Measurements from ENCODE around the gene ADAMTS19. TPM values are rescaled to one million over a fixed set of nuclear protein-coding genes. Genes with fewer than 3 reads are reported as not detected.
A peak's percentile ranks its signal among the peaks of the same experiment; 100 is the strongest.

ADAMTS19 gene
- total and polyA plus RNA-seq, 7 donors: 0.01 to 0.69 (median 0.24) TPM; not detected in 1

DNA sequence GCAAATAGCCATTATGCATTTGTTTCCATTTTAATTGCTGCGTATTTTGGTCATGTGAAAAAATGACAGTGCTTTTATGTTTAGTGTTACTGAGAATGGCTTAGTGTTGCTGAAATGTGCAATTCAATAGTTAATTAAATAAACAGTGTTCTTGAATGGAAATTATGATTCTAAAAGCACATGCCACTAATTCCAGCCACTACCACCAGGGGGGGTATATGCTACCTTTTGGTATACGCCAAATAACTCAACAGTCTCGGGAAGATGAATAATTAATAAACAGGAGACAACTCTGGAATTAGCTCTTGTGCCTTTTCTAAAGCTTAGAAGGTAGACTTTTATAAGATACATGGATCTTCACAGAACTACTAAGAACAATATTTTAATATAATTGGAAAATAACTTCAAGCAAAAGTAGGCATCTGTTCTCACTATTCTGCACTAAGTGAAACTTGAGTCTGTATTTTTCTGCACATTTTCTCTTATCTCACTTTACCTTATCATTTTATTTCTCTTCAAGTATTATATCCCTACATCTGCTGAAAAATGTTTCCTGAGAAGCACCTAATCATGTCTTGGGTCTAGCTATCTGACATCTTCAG, 204.3 kb downstream of the ADAMTS19 start:
- TF ChIP-seq, protein P1, sequence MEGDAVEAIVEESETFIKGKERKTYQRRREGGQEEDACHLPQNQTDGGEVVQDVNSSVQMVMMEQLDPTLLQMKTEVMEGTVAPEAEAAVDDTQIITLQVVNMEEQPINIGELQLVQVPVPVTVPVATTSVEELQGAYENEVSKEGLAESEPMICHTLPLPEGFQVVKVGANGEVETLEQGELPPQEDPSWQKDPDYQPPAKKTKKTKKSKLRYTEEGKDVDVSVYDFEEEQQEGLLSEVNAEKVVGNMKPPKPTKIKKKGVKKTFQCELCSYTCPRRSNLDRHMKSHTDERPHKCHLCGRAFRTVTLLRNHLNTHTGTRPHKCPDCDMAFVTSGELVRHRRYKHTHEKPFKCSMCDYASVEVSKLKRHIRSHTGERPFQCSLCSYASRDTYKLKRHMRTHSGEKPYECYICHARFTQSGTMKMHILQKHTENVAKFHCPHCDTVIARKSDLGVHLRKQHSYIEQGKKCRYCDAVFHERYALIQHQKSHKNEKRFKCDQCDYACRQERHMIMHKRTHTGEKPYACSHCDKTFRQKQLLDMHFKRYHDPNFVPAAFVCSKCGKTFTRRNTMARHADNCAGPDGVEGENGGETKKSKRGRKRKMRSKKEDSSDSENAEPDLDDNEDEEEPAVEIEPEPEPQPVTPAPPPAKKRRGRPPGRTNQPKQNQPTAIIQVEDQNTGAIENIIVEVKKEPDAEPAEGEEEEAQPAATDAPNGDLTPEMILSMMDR (IDR thresholded peaks at IDR 0.05): peak; percentile 53
- H3K4me1 ChIP-seq: no peaks in the 10 kb centered on the region
- intact Hi-C loops (cut with DNase I): no loop called here
- DNase-seq (no peak), ATAC-seq (no peak)
- H3K27ac ChIP-seq: no peak overlapping the region
- no peaks in the 10 kb centered on the region for H3K9me3 ChIP-seq
- no peaks in the 10 kb centered on the region for H3K27me3 ChIP-seq (ENCODE audit: insufficient read depth in 3 of 3, low read length in 2 of 3)
- H3K36me3 ChIP-seq (ENCODE audit: insufficient read depth in 1 of 2, low read depth in 1 of 2): no peaks in the 10 kb centered on the region
- WGBS, 3 donors: 59 to 75% (median 62%) methylated on average over 3 of the region's 3 CpGs
- no peak overlapping the region for H3K4me3 ChIP-seq

DNA sequence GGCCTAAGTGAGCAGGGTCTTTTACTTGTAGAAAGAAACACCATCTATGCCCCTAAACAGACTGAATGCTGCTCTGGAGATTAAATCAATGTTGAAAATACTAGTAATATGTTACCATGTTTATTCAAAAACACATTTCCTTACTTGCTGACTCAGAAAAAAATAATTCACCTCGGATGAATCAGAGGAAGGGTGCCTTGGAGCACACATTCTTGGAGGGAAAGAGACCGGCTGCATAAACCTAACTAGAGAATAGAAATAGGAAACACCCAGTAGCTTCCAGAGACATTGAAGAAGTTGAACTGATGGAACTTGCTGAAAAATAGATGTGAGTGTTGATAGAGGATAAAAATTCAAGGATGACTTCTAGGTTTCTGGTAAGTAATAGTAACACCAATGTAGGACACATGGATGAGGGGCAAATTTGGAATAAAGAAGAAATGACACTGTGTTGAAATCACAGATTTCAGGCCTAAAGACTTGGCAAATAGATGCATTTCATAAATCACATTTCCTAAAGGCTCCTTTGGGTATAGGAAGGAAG, 210.9 kb downstream of the ADAMTS19 start:
- intact Hi-C loops (cut with DNase I): no loop called here
- WGBS, 3 donors: 67 to 75% (median 67%) methylated on average over 2 of the region's 2 CpGs
- ATAC-seq: no peak

DNA sequence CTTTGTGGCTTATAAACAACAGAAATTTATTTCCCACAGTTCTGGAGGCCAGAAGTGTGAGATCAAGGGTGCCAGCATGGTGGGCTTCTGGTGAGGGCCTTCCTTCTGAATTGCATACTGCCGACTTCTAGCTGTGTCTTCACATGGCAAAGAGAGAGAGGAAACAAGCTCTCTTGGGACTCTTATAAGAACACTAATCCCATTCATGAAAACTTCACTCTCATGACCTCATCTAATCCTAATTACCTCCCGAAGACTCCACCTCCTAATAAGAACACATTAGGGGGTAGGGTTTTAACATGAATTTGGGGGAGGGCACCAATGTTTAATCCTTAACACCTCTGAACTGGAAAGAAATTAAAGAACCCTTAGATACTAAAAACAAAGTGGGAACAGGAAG, 211.9 kb downstream of the ADAMTS19 start:
- no peak for ATAC-seq
- intact Hi-C loops (cut with DNase I): no loop called here
- Histone ChIP-seq H3K27ac (no peak overlapping the region), H3K4me1 (no peaks in the 10 kb centered on the region), H3K9me3 (no peaks in the 10 kb centered on the region), H3K4me3 (no peak overlapping the region), H3K27me3 (ENCODE audit: insufficient read depth in 3 of 3, low read length in 2 of 3) (no peaks in the 10 kb centered on the region), H3K36me3 (ENCODE audit: insufficient read depth in 1 of 2, low read depth in 1 of 2) (no peaks in the 10 kb centered on the region)
- 62 to 70% (median 68%) methylated on average over 2 of the region's 2 CpGs for WGBS, 3 donors
- DNase-seq: no peak
- TF ChIP-seq, protein P1 (IDR thresholded peaks at IDR 0.05): no peak

More for the DNA sequence above, 210.9 kb downstream of the ADAMTS19 start:
- no peak for DNase-seq
- Histone ChIP-seq H3K4me1 (no peaks in the 10 kb centered on the region), H3K27ac (no peak overlapping the region), H3K27me3 (ENCODE audit: insufficient read depth in 3 of 3, low read length in 2 of 3) (no peaks in the 10 kb centered on the region), H3K36me3 (ENCODE audit: insufficient read depth in 1 of 2, low read depth in 1 of 2) (no peaks in the 10 kb centered on the region), H3K9me3 (no peaks in the 10 kb centered on the region), H3K4me3 (no peak overlapping the region)
- TF ChIP-seq, protein P1 (IDR thresholded peaks at IDR 0.05): no peak

DNA sequence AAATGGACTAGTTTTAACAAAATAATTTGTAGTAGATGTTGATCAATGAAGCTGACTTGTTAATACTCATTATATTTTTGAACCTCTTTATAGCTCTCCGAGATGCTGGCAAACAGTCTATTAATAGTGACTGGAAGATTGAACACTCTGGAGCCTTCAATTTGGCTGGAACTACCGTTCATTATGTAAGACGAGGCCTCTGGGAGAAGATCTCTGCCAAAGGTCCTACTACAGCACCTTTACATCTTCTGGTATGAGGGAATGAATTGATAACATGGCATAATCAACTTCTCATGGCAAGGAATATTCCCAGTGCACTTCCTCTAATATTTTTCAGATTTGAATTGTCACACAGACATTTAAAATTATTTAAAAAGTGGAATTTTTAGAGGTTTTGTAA, 219.6 kb downstream of the ADAMTS19 start:
- no peaks in the 10 kb centered on the region for H3K36me3 ChIP-seq (ENCODE audit: insufficient read depth in 1 of 2, low read depth in 1 of 2)
- intact Hi-C loops (cut with DNase I): no loop called here
- DNase-seq: no peak
- TF ChIP-seq, protein P1 (IDR thresholded peaks at IDR 0.05): no peak
- H3K9me3 ChIP-seq: no peaks in the 10 kb centered on the region
- no peaks in the 10 kb centered on the region for H3K27me3 ChIP-seq (ENCODE audit: insufficient read depth in 3 of 3, low read length in 2 of 3)
- H3K4me1 ChIP-seq: no peaks in the 10 kb centered on the region
- no peak for ATAC-seq
- 15 to 24% (median 22%) methylated on average over 3 of the region's 3 CpGs for WGBS, 3 donors
- H3K4me3 ChIP-seq: no peak overlapping the region
- no peak overlapping the region for H3K27ac ChIP-seq

DNA sequence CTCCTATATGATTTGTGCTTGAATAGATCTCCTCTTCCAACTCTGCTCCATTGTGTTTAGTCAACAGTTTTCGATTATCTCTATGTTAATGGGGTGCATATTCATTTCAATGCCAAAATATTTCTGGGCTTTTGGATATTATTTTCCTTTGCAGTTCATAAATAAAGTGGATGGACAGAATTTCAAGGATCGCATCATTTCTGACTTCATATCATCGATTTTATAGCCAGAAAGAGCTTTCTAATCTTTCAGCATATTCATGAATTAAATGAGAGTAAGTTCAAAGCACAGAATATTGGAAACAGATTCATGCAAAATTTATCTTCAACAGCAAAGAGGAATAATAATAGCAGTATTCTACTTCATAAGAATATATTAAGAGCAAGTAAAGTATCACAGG, 227.8 kb downstream of the ADAMTS19 start:
- Histone ChIP-seq H3K4me1 (no peaks in the 10 kb centered on the region), H3K36me3 (ENCODE audit: insufficient read depth in 1 of 2, low read depth in 1 of 2) (no peaks in the 10 kb centered on the region), H3K27ac (no peak overlapping the region), H3K27me3 (ENCODE audit: insufficient read depth in 3 of 3, low read length in 2 of 3) (no peaks in the 10 kb centered on the region), H3K4me3 (no peak overlapping the region), H3K9me3 (no peaks in the 10 kb centered on the region)
- intact Hi-C loops (cut with DNase I): no loop called here
- DNase-seq: no peak
- no peak for ATAC-seq
- TF ChIP-seq, protein P1 (IDR thresholded peaks at IDR 0.05): no peak
- 79 to 90% (median 88%) methylated on average over 3 of the region's 3 CpGs for WGBS, 3 donors

All from psoas muscle (tissue), 8 donors.